K562 (cell line): Measurements from ENCODE around the gene DPH6. TPM values are rescaled to one million over a fixed set of nuclear protein-coding genes. Genes with fewer than 3 reads are reported as not detected.

Experiments
- ATAC-seq: fragments of 200-7000 bp; cut with Tn5 transposase; 3 replicates; pipeline ENCODE4 v1.9.1; 2020; ENCODE audit warnings: moderate library complexity
- BruUV-seq: library from RNA; stranded (reverse); fragments of 400-500 nt; replicated peaks from 2 replicates; lab custom pipeline; 2021; lab: Mats Ljungman, UMichigan
- CTCF ChIA-PET: fragments of 300-600 bp; formaldehyde crosslinking; extraction: SDS; loops from one replicate; lab custom pipeline; 2021; ENCODE audit warnings: low intra/inter-chr PET ratio; lab: Yijun Ruan, JAX
- POLR2A ChIA-PET: fragments of 300-600, 350-650 bp; sonication (Branson Sonifier 250); formaldehyde crosslinking; extraction: SDS; loops from one replicate; lab custom pipeline; 2021; ENCODE audit warnings: antibody characterized with exemption, inconsistent platforms; lab: Yijun Ruan, JAX
- DNase-seq, 4 experiments: peaks; one replicate each; pipeline versions ENCODE4 v3.0.0 to v3.0.0-alpha.2; 2011 to 2018; ENCODE audit warnings: low spot score in 3 of 4, mixed read lengths in 3 of 4; ENCODE audit errors: extremely low read depth in 1 of 4
- FAIRE-seq: peaks from 2 replicates; lab custom pipeline; 2011; peaks lifted over from hg19 to GRCh38; lab: Jason Lieb, UNC
- H2AFZ ChIP-seq: 2 replicates; pipeline ENCODE4 v1.6.0; 2011; ENCODE audit warnings: low read depth, low read length, control low read depth, inconsistent platforms
- H3K27ac ChIP-seq: fragments of 200-600 bp; 3 replicates; pipeline ENCODE4 v1.8.0; 2011; ENCODE audit warnings: low read depth, mild to moderate bottlenecking, control low read depth, inconsistent platforms, low read length, moderate library complexity, mixed read lengths; ENCODE audit errors: extremely low read depth
- H3K27me3 ChIP-seq, 2 experiments: fragments of 300-600 bp in 1 of 2; 2 replicates in 1 of 2; 3 replicates in 1 of 2; pipeline versions ENCODE4 v1.6.0 to v1.8.0; 2011; ENCODE audit warnings: inconsistent platforms in 2 of 2, low read length in 2 of 2, mild to moderate bottlenecking in 1 of 2, mixed read lengths in 1 of 2, moderate library complexity in 1 of 2; ENCODE audit not compliant: control insufficient read depth in 2 of 2, insufficient read depth in 2 of 2
- H3K36me3 ChIP-seq: fragments of 300-600 bp; 3 replicates; pipeline ENCODE4 v1.8.0; 2011; ENCODE audit warnings: mild to moderate bottlenecking, low read length, inconsistent platforms; ENCODE audit not compliant: control insufficient read depth, insufficient read depth
- H3K4me1 ChIP-seq, 2 experiments: fragments of 200-600 bp in 1 of 2; replicated peaks in 1 of 2; 2 replicates in 1 of 2; 3 replicates in 1 of 2; pipeline versions ENCODE4 v1.5.1 to v1.8.0; 2011; ENCODE audit warnings: inconsistent platforms in 2 of 2, low read length in 2 of 2, mild to moderate bottlenecking in 1 of 2, mixed read lengths in 1 of 2, moderate library complexity in 1 of 2; ENCODE audit not compliant: control insufficient read depth in 2 of 2, insufficient read depth in 2 of 2
- H3K4me2 ChIP-seq: 2 replicates; pipeline ENCODE4 v1.6.1; 2011; ENCODE audit warnings: low read length, control low read depth, inconsistent platforms, mixed read lengths; ENCODE audit not compliant: insufficient read depth
- H3K4me3 ChIP-seq: fragments of 200-600 bp; sonication (generic), shearing (Covaris generic); 2 replicates; pipeline ENCODE4 v1.5.1; 2016; ENCODE audit warnings: control low read depth, inconsistent platforms
- H3K79me2 ChIP-seq: fragments of 200-600 bp; 3 replicates; pipeline ENCODE4 v1.8.0; 2011; ENCODE audit warnings: low read length, inconsistent platforms; ENCODE audit not compliant: control insufficient read depth, insufficient read depth
- H3K9ac ChIP-seq, 2 experiments: 2 replicates each; pipeline versions ENCODE4 v1.6.0 to v1.6.1; 2011; ENCODE audit warnings: low read depth in 2 of 2, low read length in 2 of 2, control low read depth in 1 of 2, inconsistent platforms in 1 of 2, mild to moderate bottlenecking in 1 of 2, mixed read lengths in 1 of 2; ENCODE audit not compliant: insufficient read depth in 1 of 2
- H3K9me1 ChIP-seq: one replicate; pipeline ENCODE4 v1.6.0; 2011; ENCODE audit warnings: inconsistent platforms, mild to moderate bottlenecking, low read length, moderate library complexity; ENCODE audit not compliant: control insufficient read depth, insufficient read depth
- H3K9me3 ChIP-seq: replicated peaks from 2 replicates; pipeline ENCODE4 v1.5.1; 2011; ENCODE audit warnings: low read depth, low read length, inconsistent platforms; ENCODE audit not compliant: control insufficient read depth, insufficient read depth
- H4K20me1 ChIP-seq: replicated peaks from 2 replicates; pipeline ENCODE4 v1.6.1; 2011; ENCODE audit warnings: low read length, inconsistent platforms, mixed read lengths; ENCODE audit not compliant: control insufficient read depth, insufficient read depth
- FOSL1 ChIP-seq: fragments of 200-800 bp; sonication (Bioruptor generic); conservative IDR thresholded peaks from 2 replicates; pipeline ENCODE4 v1.6.1; 2016; ENCODE audit warnings: missing genetic modification characterization, missing compliant biosample characterization
- HNRNPUL1 ChIP-seq: fragments of 200-400 bp; formaldehyde crosslinking; IDR thresholded peaks from 2 replicates; pipeline ENCODE4 v1.6.1; 2017; ENCODE audit warnings: low read length
- MCM7 ChIP-seq, 2 experiments: fragments of 450-650 bp; IDR thresholded peaks; 2 replicates each; pipeline ENCODE4 v1.6.1; 2016 to 2018
- MXD1 ChIP-seq: fragments of 250-450 bp; sonication (Bioruptor Pico); IDR thresholded peaks from 2 replicates; pipeline ENCODE4 v1.8.0; 2021; ENCODE audit warnings: borderline replicate concordance, mild to moderate bottlenecking, moderate library complexity; ENCODE audit not compliant: poor library complexity, severe bottlenecking
- ZNF175 ChIP-seq: fragments of 200-800 bp; sonication (Bioruptor generic); IDR thresholded peaks from 2 replicates; pipeline ENCODE4 v1.6.1; 2016; ENCODE audit warnings: low read depth, mild to moderate bottlenecking, missing genetic modification characterization, missing compliant biosample characterization
- ZNF551 ChIP-seq: fragments of 250-450 bp; sonication (Bioruptor Pico); IDR thresholded peaks from 2 replicates; pipeline ENCODE4 v1.5.0; 2021; ENCODE audit warnings: mild to moderate bottlenecking, moderate library complexity
- ZNF830 ChIP-seq: fragments of 250-450 bp; sonication (Bioruptor Pico); IDR thresholded peaks from 2 replicates; pipeline ENCODE4 v1.5.0; 2021; ENCODE audit warnings: mild to moderate bottlenecking
- WGBS: fragments of 100-300 bp; shearing (Covaris generic); methylation state at CpG from one replicate; pipeline ENCODE4 v1.1.6; 2016; ENCODE audit warnings: low coverage, mixed read lengths; ENCODE audit not compliant: insufficient coverage; ENCODE audit errors: missing lambda C conversion rate; 5-methylcytosine and 5-hydroxymethylcytosine counted together
- in situ Hi-C: fragments of 300-500 bp; cut with MboI; formaldehyde crosslinking; loops from 4 replicates; pipeline ENCODE4 v1.15.0; 2018; ENCODE audit warnings: inconsistent platforms, mixed read lengths
- intact Hi-C: fragments of 100-400 bp; cut with micrococcal nuclease; formaldehyde crosslinking; loops from 2 replicates; pipeline ENCODE4 v1.14.2; 2022
- polyA plus RNA-seq, 8 experiments: library from polyadenylated mRNA; depleted of rRNA in 4 of 8; stranded (reverse) in 5 of 8; unstranded in 3 of 8; fragments of >200 nt; fragmentation: Nextera tagmentation in 2 of 8; fragmentation: Illumina TruSeq in 1 of 8; extraction: Ambion mirVana in 2 of 8; extraction: Trizol in 1 of 8; gene quantifications; 2 replicates each; pipeline versions ENCODE4 v1.2.1 to v1.2.3, GENCODE V29; 2011 to 2014; ENCODE audit warnings: inconsistent platforms in 1 of 8, missing spikeins in 1 of 8
- total RNA-seq, 7 experiments: library from RNA; depleted of rRNA in 6 of 7; stranded (reverse); fragments of >200 nt in 6 of 7; fragmentation: Illumina TruSeq in 2 of 7; extraction: Trizol in 2 of 7; gene quantifications; 2 replicates each; pipeline versions ENCODE4 v1.2.1 to v1.2.3, GENCODE V29; 2011 to 2021; ENCODE audit warnings: low replicate concordance in 1 of 7

The DPH6 gene
- total and polyA plus RNA-seq, 9 of the 15 experiments (the other 6 are each of a cell fraction or from before 2014, with no cell fraction given): 10.1 to 69.1 (median 18.8) TPM

GRCh38 chr15:35445891-35446290, 100.1 kb downstream of the DPH6 start:
- intact Hi-C loops: no loop called here
- ChIA-PET CTCF (interaction anchor here (1.0 to 3.5 kb wide), 2 partner anchors 367 to 465 kb away, joined by 3 to 31 read pairs; no protein-coding TSS in a partner anchor), POLR2A (interaction anchor here (0.6 kb wide), 1 partner anchor 301 kb away, joined by 3 read pairs; no protein-coding TSS in a partner anchor)
- Histone ChIP-seq H3K9ac (no peak overlapping the region), H4K20me1 (no peaks in the 10 kb centered on the region), H3K4me1 (no peaks in the 10 kb centered on the region), H3K27me3 (no peaks in the 10 kb centered on the region), H3K36me3 (no peaks in the 10 kb centered on the region)
- no peak for DNase-seq
- no TSS peak for BruUV-seq
- FAIRE-seq: no peak
- WGBS: 58% methylated on average over 4 of the region's 4 CpGs
- ATAC-seq: no peak
- in situ Hi-C loops: loop anchor here (10.0 kb wide), 1 partner anchor 371 kb away; no protein-coding TSS in a partner anchor
- TF ChIP-seq ZNF830 (CRISPR knock-in tag) (no peak), ZNF175 (CRISPR knock-in tag) (no peak), MCM7 (IDR thresholded peaks at IDR 0.05) (no peak), HNRNPUL1 (no peak), FOSL1 (tag) (peak; percentile 29; the same call in 1 of the 2 replicates), MXD1 (CRISPR knock-in tag) (no peak), ZNF551 (CRISPR knock-in tag) (no peak)
- TF ChIP-seq, all 486 proteins: peak for 1
- Histone ChIP-seq H3K4me2 (no peak overlapping the region), H3K9me1 (no peaks in the 10 kb centered on the region), H3K4me3 (no peak overlapping the region), H2AFZ (no peak overlapping the region), H3K9me3 (no peaks in the 10 kb centered on the region), H3K27ac (no peak overlapping the region), H3K79me2 (no peaks in the 10 kb centered on the region)
